ENCODE data around the gene PKDCC.
A peak's percentile ranks its signal among the peaks of the same experiment; 100 is the strongest.

The PKDCC gene

GRCh38 chr2:42090216-42090615, 42.4 kb downstream of the PKDCC start:
- DNase-seq, result no peak

GRCh38 chr2:42091671-42092070, 43.9 kb downstream of the PKDCC start:
- DNase-seq, result no peak

- no peak for DNase-seq
Observed at GRCh38 chr2:42092084-42092996, 44.5 kb downstream of the PKDCC start.

- DNase-seq, result no peak
Observed at GRCh38 chr2:42094114-42094513, 46.3 kb downstream of the PKDCC start.

GRCh38 chr2:42095923-42096408, 48.1 kb downstream of the PKDCC start:
- DNase-seq, result peak; percentile 60

GRCh38 chr2:42096869-42097591, 49.2 kb downstream of the PKDCC start:
- no peak for DNase-seq

GRCh38 chr2:42098571-42099437, 51.0 kb downstream of the PKDCC start:
- DNase-seq, result no peak

- DNase-seq, result no peak
Observed at GRCh38 chr2:42099438-42100173, 51.8 kb downstream of the PKDCC start.

- no peak for DNase-seq
Observed at GRCh38 chr2:42100683-42101205, 52.9 kb downstream of the PKDCC start.

- DNase-seq, result no peak
Observed at GRCh38 chr2:42101206-42102023, 53.6 kb downstream of the PKDCC start.

GRCh38 chr2:42102024-42102590, 54.3 kb downstream of the PKDCC start:
- no peak for DNase-seq

- DNase-seq, result no peak
Observed at GRCh38 chr2:42102591-42103450, 55.0 kb downstream of the PKDCC start.

GRCh38 chr2:42103829-42104228, 56.0 kb downstream of the PKDCC start:
- DNase-seq, result no peak

- DNase-seq, result no peak
Observed at GRCh38 chr2:42104621-42105020, 56.8 kb downstream of the PKDCC start.

GRCh38 chr2:42105330-42106256, 57.8 kb downstream of the PKDCC start:
- no peak for DNase-seq

GRCh38 chr2:42106257-42106816, 58.5 kb downstream of the PKDCC start:
- DNase-seq, result no peak

- DNase-seq, result no peak
Observed at GRCh38 chr2:42107249-42108042, 59.6 kb downstream of the PKDCC start.
